ACC112 (cell line): ENCODE data around the gene AGPAT2.
"Not testable (repeated sequence)": the region's sequence is repeated elsewhere in the genome, so short reads cannot be mapped to it uniquely, and the experiment has no call there.

Experiments
- H2AFZ ChIP-seq: fragments of 200-600 bp; sonication (generic); one replicate; pipeline ENCODE4 v1.6.0; 2017; ENCODE audit warnings: antibody characterized with exemption, low read length; ENCODE audit not compliant: unreplicated experiment
- H3K27ac ChIP-seq: fragments of 200-600 bp; sonication (generic); 2 replicates; pipeline ENCODE4 v1.5.1; 2014; ENCODE audit warnings: low read depth, mild to moderate bottlenecking, antibody characterized with exemption, low read length, moderate library complexity
- H3K27me3 ChIP-seq: fragments of 200-600 bp; sonication (generic); 2 replicates; pipeline ENCODE4 v1.6.1; 2014; ENCODE audit warnings: mild to moderate bottlenecking, antibody characterized with exemption, low read length, moderate library complexity, mixed read lengths; ENCODE audit not compliant: insufficient read depth
- H3K36me3 ChIP-seq: fragments of 200-600 bp; sonication (generic); 2 replicates; pipeline ENCODE4 v1.6.1; 2016; ENCODE audit warnings: mild to moderate bottlenecking, antibody characterized with exemption, low read length, moderate library complexity, mixed read lengths; ENCODE audit not compliant: insufficient read depth
- H3K4me1 ChIP-seq: fragments of 200-600 bp; sonication (generic); one replicate; pipeline ENCODE4 v1.6.1; 2016; ENCODE audit warnings: low read length, mixed read lengths; ENCODE audit not compliant: insufficient read depth, unreplicated experiment, control insufficient read depth
- H3K4me3 ChIP-seq: fragments of 200-600 bp; sonication (generic); 2 replicates; pipeline ENCODE4 v1.5.1; 2014; ENCODE audit warnings: mild to moderate bottlenecking, low read depth, low read length
- H3K79me2 ChIP-seq: fragments of 200-600 bp; sonication (generic); one replicate; pipeline ENCODE4 v1.6.0; 2016; ENCODE audit warnings: low read length; ENCODE audit not compliant: control insufficient read depth, unreplicated experiment, insufficient read depth

Gene AGPAT2

GRCh38 chr9:136711219-136711648 is 24.0 kb upstream of the AGPAT2 start:
- not testable (repeated sequence) for H3K4me1 ChIP-seq, H3K4me3 ChIP-seq, H3K27me3 ChIP-seq, H3K79me2 ChIP-seq, H3K36me3 ChIP-seq, H3K27ac ChIP-seq, H2AFZ ChIP-seq

GRCh38 chr9:136710543-136710942 is 23.3 kb upstream of the AGPAT2 start:
- H3K36me3 ChIP-seq, result no peaks in the 10 kb centered on the region
- no peak overlapping the region for H3K27ac ChIP-seq
- no peak overlapping the region for H3K4me3 ChIP-seq
- peaks cover 6% of the 10 kb centered on the region; the same call in 1 of the 2 replicates for H3K27me3 ChIP-seq
- H2AFZ ChIP-seq, result no peak overlapping the region
- no peaks in the 10 kb centered on the region for H3K4me1 ChIP-seq
- no peaks in the 10 kb centered on the region for H3K79me2 ChIP-seq

GRCh38 chr9:136709454-136710109 is 22.3 kb upstream of the AGPAT2 start:
- Histone ChIP-seq H3K4me1 (no peaks in the 10 kb centered on the region), H3K27me3 (peaks cover 6% of the 10 kb centered on the region; the same call in 1 of the 2 replicates), H3K36me3 (no peaks in the 10 kb centered on the region), H2AFZ (no peak overlapping the region), H3K27ac (no peak overlapping the region), H3K4me3 (no peak overlapping the region), H3K79me2 (no peaks in the 10 kb centered on the region)

- H3K4me3 ChIP-seq, result no peak overlapping the region
- no peaks in the 10 kb centered on the region for H3K36me3 ChIP-seq
- peaks cover 4% of the 10 kb centered on the region; the same call in 1 of the 2 replicates for H3K27me3 ChIP-seq
- H2AFZ ChIP-seq, result no peak overlapping the region
- H3K79me2 ChIP-seq, result no peaks in the 10 kb centered on the region
- H3K27ac ChIP-seq, result no peak overlapping the region
- no peaks in the 10 kb centered on the region for H3K4me1 ChIP-seq
These were observed 20.7 kb upstream of the AGPAT2 start for GRCh38 chr9:136707849-136708517.

GRCh38 chr9:136707011-136707410 is 19.8 kb upstream of the AGPAT2 start:
- Histone ChIP-seq H3K4me3 (no peak overlapping the region), H3K36me3 (no peaks in the 10 kb centered on the region), H2AFZ (no peak overlapping the region), H3K27me3 (no peaks in the 10 kb centered on the region; the same call in 1 of the 2 replicates), H3K4me1 (no peaks in the 10 kb centered on the region), H3K27ac (no peak overlapping the region), H3K79me2 (no peaks in the 10 kb centered on the region)

- Histone ChIP-seq H2AFZ (no peak overlapping the region), H3K4me1 (no peaks in the 10 kb centered on the region), H3K27me3 (no peaks in the 10 kb centered on the region), H3K4me3 (no peak overlapping the region), H3K36me3 (no peaks in the 10 kb centered on the region), H3K79me2 (no peaks in the 10 kb centered on the region), H3K27ac (no peak overlapping the region)
These were observed 18.3 kb upstream of the AGPAT2 start for GRCh38 chr9:136705564-136705963.

GRCh38 chr9:136704741-136705140 is 17.5 kb upstream of the AGPAT2 start:
- H3K4me3 ChIP-seq, H2AFZ ChIP-seq, H3K27me3 ChIP-seq, H3K36me3 ChIP-seq, H3K27ac ChIP-seq, H3K4me1 ChIP-seq, H3K79me2 ChIP-seq: not testable (repeated sequence)

GRCh38 chr9:136703276-136703860 is 16.1 kb upstream of the AGPAT2 start:
- H3K36me3 ChIP-seq, result no peaks in the 10 kb centered on the region
- no peak overlapping the region for H2AFZ ChIP-seq
- H3K27me3 ChIP-seq, result no peaks in the 10 kb centered on the region
- no peak overlapping the region for H3K27ac ChIP-seq
- H3K79me2 ChIP-seq, result no peaks in the 10 kb centered on the region
- no peaks in the 10 kb centered on the region for H3K4me1 ChIP-seq
- no peak overlapping the region for H3K4me3 ChIP-seq

- Histone ChIP-seq H3K79me2 (no peaks in the 10 kb centered on the region), H3K4me3 (no peak overlapping the region), H3K4me1 (peaks cover 10% of the 10 kb centered on the region), H3K27ac (no peak overlapping the region), H3K27me3 (no peaks in the 10 kb centered on the region), H2AFZ (no peak overlapping the region), H3K36me3 (no peaks in the 10 kb centered on the region)
These were observed 14.4 kb upstream of the AGPAT2 start for GRCh38 chr9:136701668-136702053.

- Histone ChIP-seq H3K27ac (no peak overlapping the region), H3K79me2 (no peaks in the 10 kb centered on the region), H3K27me3 (no peaks in the 10 kb centered on the region), H2AFZ (no peak overlapping the region), H3K36me3 (no peaks in the 10 kb centered on the region), H3K4me1 (peaks cover 10% of the 10 kb centered on the region), H3K4me3 (no peak overlapping the region)
These were observed 13.9 kb upstream of the AGPAT2 start for GRCh38 chr9:136700959-136701667.
